SK-N-SH treated with all-trans-retinoic acid at 6 μM for 48 hours (cell line): ENCODE results near the gene UPK1A.

Experiments
- ATAC-seq: fragments of 200-7000 bp; cut with Tn5 transposase; 3 replicates; pipeline ENCODE4 v1.9.1; 2020; ENCODE audit warnings: mild to moderate bottlenecking, moderate library complexity
- ARNTL ChIP-seq: fragments of 450-650 bp; formaldehyde crosslinking; IDR thresholded peaks from 2 replicates; pipeline ENCODE4 v1.5.0; 2020; ENCODE audit warnings: low read depth, mild to moderate bottlenecking, moderate library complexity, borderline replicate concordance
- CREB5 ChIP-seq: fragments of 250-450 bp; sonication (Bioruptor Pico); IDR thresholded peaks from 2 replicates; pipeline ENCODE4 v1.5.1; 2020; ENCODE audit warnings: low read depth, mild to moderate bottlenecking, moderate library complexity
- CSDC2 ChIP-seq: fragments of 250-450 bp; sonication (Bioruptor Pico); IDR thresholded peaks from 2 replicates; pipeline ENCODE4 v1.5.0; 2020; ENCODE audit warnings: mild to moderate bottlenecking, moderate library complexity
- ESRRG ChIP-seq: fragments of 250-450 bp; sonication (Bioruptor Pico); IDR thresholded peaks from 2 replicates; pipeline ENCODE4 v1.6.1; 2021; ENCODE audit warnings: mild to moderate bottlenecking
- GLIS3 ChIP-seq: fragments of 250-450 bp; sonication (Bioruptor Pico); IDR thresholded peaks from 2 replicates; pipeline ENCODE4 v1.5.0; 2020; ENCODE audit warnings: mild to moderate bottlenecking, moderate library complexity
- OSR1 ChIP-seq: fragments of 250-450 bp; sonication (Bioruptor Pico); IDR thresholded peaks from 2 replicates; pipeline ENCODE4 v1.8.0; 2022; ENCODE audit warnings: moderate library complexity, mild to moderate bottlenecking, inconsistent platforms
- PPARA ChIP-seq: fragments of 250-450 bp; sonication (Bioruptor Pico); IDR thresholded peaks from 2 replicates; pipeline ENCODE4 v1.5.0; 2020; ENCODE audit warnings: mild to moderate bottlenecking, borderline replicate concordance
- RARB ChIP-seq: fragments of 250-450 bp; sonication (Bioruptor Pico); IDR thresholded peaks from 2 replicates; pipeline ENCODE4 v1.8.0; 2021; ENCODE audit warnings: mild to moderate bottlenecking, moderate library complexity
- SNAI2 ChIP-seq: fragments of 250-450 bp; sonication (Bioruptor Pico); IDR thresholded peaks from 2 replicates; pipeline ENCODE4 v1.5.0; 2020; ENCODE audit warnings: mild to moderate bottlenecking, moderate library complexity
- TCF4 ChIP-seq: fragments of 250-450 bp; sonication (Bioruptor Pico); IDR thresholded peaks from 2 replicates; pipeline ENCODE4 v1.8.0; 2021; ENCODE audit warnings: mild to moderate bottlenecking, moderate library complexity, borderline replicate concordance
- TOX ChIP-seq: fragments of 250-450 bp; sonication (Bioruptor Pico); IDR thresholded peaks from 2 replicates; pipeline ENCODE4 v1.8.0; 2021; ENCODE audit warnings: mild to moderate bottlenecking, moderate library complexity, borderline replicate concordance
- TSHZ2 ChIP-seq: fragments of 250-450 bp; sonication (Bioruptor Pico); IDR thresholded peaks from 2 replicates; pipeline ENCODE4 v1.5.0; 2020; ENCODE audit warnings: mild to moderate bottlenecking, moderate library complexity
- ZC3H10 ChIP-seq: fragments of 250-450 bp; sonication (Bioruptor Pico); IDR thresholded peaks from 2 replicates; pipeline ENCODE4 v1.5.1; 2021; ENCODE audit warnings: mild to moderate bottlenecking, moderate library complexity
- ZFP3 ChIP-seq: fragments of 250-450 bp; sonication (Bioruptor Pico); IDR thresholded peaks from 2 replicates; pipeline ENCODE4 v1.5.0; 2020; ENCODE audit warnings: mild to moderate bottlenecking, moderate library complexity
- ZFP30 ChIP-seq: fragments of 450-650 bp; formaldehyde crosslinking; IDR thresholded peaks from 2 replicates; pipeline ENCODE4 v1.5.0; 2022; ENCODE audit warnings: mild to moderate bottlenecking, moderate library complexity
- ZNF565 ChIP-seq: fragments of 450-650 bp; formaldehyde crosslinking; conservative IDR thresholded peaks from 2 replicates; pipeline ENCODE4 v1.5.0; 2020; ENCODE audit warnings: low read depth, mild to moderate bottlenecking, moderate library complexity
- TF ChIP-seq, protein P1 (sequence below): fragments of 250-450 bp; sonication (Bioruptor Pico); IDR thresholded peaks from 2 replicates; pipeline ENCODE4 v1.5.1; 2021; ENCODE audit warnings: mild to moderate bottlenecking, moderate library complexity
- TF ChIP-seq, protein P2 (sequence below): fragments of 250-450 bp; sonication (Bioruptor Pico); IDR thresholded peaks from 2 replicates; pipeline ENCODE4 v1.8.0; 2020; ENCODE audit warnings: mild to moderate bottlenecking, moderate library complexity, borderline replicate concordance

UPK1A gene

DNA sequence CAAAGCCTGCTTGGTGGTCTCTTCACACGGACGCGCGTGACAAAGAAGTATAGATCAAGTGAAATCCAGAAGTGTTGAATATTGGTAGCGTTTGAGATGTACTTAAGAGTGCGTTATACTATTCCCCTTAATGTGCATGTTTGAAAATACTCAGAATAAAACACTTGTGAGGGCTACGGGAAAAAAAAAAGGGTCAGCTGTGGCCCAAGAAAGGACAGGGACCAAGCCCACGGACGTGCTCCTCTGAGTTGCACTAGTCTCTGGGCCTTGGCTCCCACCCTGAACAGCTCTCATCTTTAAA, 38.1 kb upstream of the UPK1A start (continued):
- TF ChIP-seq CREB5 (CRISPR knock-in tag) (no peak), RARB (CRISPR knock-in tag) (no peak), PPARA (no peak), TSHZ2 (no peak), ESRRG (no peak), OSR1 (CRISPR knock-in tag) (no peak)
- TF ChIP-seq, all 23 proteins: peak for 0

DNA sequence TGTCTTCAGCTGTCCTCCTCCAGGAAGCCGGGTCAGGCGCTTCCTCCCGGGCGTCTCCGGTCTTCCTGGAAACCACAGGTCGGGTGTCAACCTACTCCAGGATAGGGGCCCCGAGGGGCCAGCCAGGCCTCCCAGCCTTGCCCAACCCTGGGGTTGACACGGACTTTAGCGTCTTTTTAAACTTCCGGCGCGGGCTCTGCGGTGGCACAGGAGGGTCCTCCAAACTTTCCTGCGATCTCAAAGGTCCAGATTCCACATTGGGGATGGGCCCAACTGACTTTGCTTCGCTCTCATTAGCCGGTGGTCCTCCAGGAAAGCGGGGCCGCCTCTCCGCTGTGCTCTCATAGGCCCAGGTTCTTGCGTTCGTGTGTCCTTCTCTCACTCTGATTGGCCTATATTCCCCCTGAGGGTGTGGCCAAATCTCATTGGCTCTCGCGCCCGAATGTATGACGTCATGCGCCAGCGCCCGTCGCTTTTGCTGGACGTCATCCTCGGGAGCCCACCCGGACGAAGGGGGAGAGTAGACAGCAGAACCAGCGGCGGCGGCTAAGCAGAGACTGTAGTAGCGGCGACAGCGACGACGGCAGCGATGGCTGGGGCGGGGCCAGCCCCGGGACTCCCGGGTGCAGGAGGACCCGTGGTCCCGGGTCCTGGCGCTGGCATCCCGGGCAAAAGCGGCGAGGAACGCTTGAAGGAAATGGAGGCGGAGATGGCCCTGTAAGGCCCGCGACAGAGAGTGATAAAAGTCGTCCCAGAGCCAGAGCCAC, 37.6 kb upstream of the UPK1A start, which contains the start of gene RBM42:
RBM42 (plus strand) TSS at position 472 of the 767 bp plus-strand sequence; CDS start at position 590, 118 bp downstream.
- TF ChIP-seq PPARA (peak; percentile 85; the same call in 1 of the 2 replicates), OSR1 (CRISPR knock-in tag) (no peak), CREB5 (CRISPR knock-in tag) (peak; percentile 61; the same call in 1 of the 2 replicates), TSHZ2 (peak; percentile 65; the same call in 1 of the 2 replicates), ESRRG (no peak), ZC3H10 (CRISPR knock-in tag) (no peak), ZNF565 (CRISPR knock-in tag) (peak; percentile 90; the same call in 1 of the 2 replicates), CSDC2 (CRISPR knock-in tag) (peak; percentile 83; the same call in 1 of the 2 replicates), TCF4 (no peak), ZFP30 (peak; percentile 55; the same call in 1 of the 2 replicates), ZFP3 (CRISPR knock-in tag) (0 out of 2 replicates have a peak, but pooled peaks have one; percentile 78)
- TF ChIP-seq, all 23 proteins: peak for 7
- ATAC-seq: peak; percentile 100

GRCh38 chr19:35629332-35629633, 37.0 kb upstream of the UPK1A start:
- no peak for ATAC-seq
- TF ChIP-seq TCF4 (no peak), GLIS3 (no peak)
- TF ChIP-seq, all 23 proteins: peak for 0

DNA sequence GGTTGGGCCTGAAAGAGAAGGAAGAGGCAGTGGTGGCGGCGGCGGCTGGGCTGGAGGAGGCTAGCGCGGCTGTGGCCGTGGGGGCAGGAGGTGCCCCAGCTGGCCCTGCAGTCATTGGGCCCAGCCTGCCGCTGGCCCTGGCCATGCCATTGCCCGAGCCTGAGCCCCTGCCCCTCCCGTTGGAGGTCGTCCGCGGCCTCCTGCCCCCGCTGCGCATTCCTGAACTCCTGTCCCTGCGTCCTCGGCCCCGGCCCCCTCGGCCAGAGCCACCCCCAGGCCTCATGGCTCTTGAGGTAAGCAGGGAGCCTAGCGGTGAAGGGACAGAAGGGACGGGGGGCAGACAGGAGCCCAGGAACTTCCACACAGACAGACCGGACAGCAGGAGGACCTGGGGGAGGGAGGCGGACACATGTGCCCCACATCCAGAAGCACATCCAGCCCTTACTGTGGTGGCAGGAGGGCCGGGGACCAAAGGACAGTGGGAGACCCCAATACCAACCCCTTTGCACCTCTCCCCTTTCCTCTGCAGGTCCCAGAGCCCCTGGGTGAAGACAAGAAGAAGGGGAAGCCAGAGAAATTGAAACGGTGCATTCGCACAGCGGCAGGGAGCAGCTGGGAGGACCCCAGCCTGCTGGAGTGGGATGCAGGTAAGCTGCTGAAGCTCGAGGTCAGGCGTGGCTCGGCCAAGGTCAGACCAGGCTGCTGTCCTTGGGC, 32.4 kb upstream of the UPK1A start:
- no peak for ATAC-seq
- TF ChIP-seq ZFP3 (CRISPR knock-in tag) (no peak), CREB5 (CRISPR knock-in tag) (no peak), SNAI2 (CRISPR knock-in tag) (no peak), TOX (CRISPR knock-in tag) (no peak), ZNF565 (CRISPR knock-in tag) (no peak), PPARA (no peak), RARB (CRISPR knock-in tag) (no peak), ARNTL (CRISPR knock-in tag) (no peak), TCF4 (no peak), ESRRG (no peak), ZC3H10 (CRISPR knock-in tag) (no peak)
- TF ChIP-seq, protein P1, sequence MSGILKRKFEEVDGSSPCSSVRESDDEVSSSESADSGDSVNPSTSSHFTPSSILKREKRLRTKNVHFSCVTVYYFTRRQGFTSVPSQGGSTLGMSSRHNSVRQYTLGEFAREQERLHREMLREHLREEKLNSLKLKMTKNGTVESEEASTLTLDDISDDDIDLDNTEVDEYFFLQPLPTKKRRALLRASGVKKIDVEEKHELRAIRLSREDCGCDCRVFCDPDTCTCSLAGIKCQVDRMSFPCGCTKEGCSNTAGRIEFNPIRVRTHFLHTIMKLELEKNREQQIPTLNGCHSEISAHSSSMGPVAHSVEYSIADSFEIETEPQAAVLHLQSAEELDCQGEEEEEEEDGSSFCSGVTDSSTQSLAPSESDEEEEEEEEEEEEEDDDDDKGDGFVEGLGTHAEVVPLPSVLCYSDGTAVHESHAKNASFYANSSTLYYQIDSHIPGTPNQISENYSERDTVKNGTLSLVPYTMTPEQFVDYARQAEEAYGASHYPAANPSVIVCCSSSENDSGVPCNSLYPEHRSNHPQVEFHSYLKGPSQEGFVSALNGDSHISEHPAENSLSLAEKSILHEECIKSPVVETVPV: no peak
- TF ChIP-seq, protein P2, sequence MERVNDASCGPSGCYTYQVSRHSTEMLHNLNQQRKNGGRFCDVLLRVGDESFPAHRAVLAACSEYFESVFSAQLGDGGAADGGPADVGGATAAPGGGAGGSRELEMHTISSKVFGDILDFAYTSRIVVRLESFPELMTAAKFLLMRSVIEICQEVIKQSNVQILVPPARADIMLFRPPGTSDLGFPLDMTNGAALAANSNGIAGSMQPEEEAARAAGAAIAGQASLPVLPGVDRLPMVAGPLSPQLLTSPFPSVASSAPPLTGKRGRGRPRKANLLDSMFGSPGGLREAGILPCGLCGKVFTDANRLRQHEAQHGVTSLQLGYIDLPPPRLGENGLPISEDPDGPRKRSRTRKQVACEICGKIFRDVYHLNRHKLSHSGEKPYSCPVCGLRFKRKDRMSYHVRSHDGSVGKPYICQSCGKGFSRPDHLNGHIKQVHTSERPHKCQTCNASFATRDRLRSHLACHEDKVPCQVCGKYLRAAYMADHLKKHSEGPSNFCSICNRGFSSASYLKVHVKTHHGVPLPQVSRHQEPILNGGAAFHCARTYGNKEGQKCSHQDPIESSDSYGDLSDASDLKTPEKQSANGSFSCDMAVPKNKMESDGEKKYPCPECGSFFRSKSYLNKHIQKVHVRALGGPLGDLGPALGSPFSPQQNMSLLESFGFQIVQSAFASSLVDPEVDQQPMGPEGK (CRISPR knock-in tag): no peak
